T-helper 2 cell treated with Interferon-gamma antibody and Interleukin-4, amounts not matched to agents 100 ng/mL and 5 ng/mL, for 36 hours (primary cell): ENCODE measurements around the gene ADCY7. TPM values are rescaled to one million over a fixed set of nuclear protein-coding genes. Genes with fewer than 3 reads are reported as not detected.

Experiments
- intact Hi-C: fragments of 100-400 bp; cut with micrococcal nuclease; formaldehyde crosslinking; loops from one replicate; pipeline ENCODE4 v1.15.1; 2023
- total RNA-seq: library from RNA; stranded (reverse); gene quantifications from 2 replicates; pipeline ENCODE4 v1.2.3, GENCODE V29; 2022

ADCY7 gene
- total RNA-seq, 1 donor from 2014 or later: 187 TPM

DNA sequence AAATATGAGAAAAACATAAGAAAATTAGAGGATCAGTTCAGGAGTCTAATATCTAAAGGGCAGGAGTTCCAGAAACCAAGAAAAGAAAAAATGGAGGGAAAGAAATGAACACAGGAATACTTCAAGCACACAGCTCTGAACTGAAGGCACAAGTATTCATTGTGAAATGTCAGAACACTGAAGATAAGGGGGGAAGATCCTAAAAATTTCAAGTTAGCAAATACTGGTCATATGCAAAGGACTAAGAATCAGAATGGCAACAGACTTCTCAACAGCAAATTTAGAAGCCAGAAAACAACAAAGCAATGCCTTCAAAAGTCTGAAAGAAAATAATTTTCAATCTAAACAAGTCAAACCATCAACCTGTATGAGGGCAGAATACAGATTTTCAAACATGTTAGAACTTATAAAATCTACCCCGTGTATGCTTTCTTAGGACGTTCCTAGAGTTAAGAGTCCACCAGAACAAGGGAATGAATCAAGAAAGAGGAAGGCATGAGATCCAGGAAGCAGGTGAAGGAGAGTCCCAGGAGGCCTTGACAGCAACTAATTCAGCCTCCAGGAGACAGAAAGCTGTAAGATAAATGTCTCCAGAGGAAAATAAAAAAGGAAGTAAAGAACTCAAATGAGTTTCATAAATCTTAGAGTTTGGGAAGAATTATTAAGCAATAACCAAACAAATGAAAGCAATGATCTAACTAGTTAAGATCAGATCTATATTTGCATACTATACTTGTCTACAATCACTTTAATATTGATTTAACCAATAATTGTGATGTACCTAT lies 99.6 kb downstream of the ADCY7 start:
- intact Hi-C loops: loop anchor here (5.0 kb wide), 4 partner anchors 39 to 441 kb away; partner anchors contain the start of gene ADCY7

Other genes starting within 250 kb of the ADCY7 start
- gene CNEP1R1, start 241.3 kb upstream of the ADCY7 start, total RNA-seq: 24.4 and 27.7 TPM in 2 replicates
- 27.7 and 28.7 TPM in 2 replicates for gene HEATR3, start 200.6 kb upstream of the ADCY7 start, total RNA-seq
- 16.3 and 17.2 TPM in 2 replicates for gene TENT4B, start 113.2 kb upstream of the ADCY7 start, total RNA-seq
- gene BRD7, start 102.4 kb downstream of the ADCY7 start, total RNA-seq: 73.6 and 88.4 TPM in 2 replicates